SK-N-SH (cell line): Measurements from ENCODE around the gene SEC14L1. TPM values are rescaled to one million over a fixed set of nuclear protein-coding genes. Genes with fewer than 3 reads are reported as not detected.

Experiments
- CTCF ChIA-PET: fragments of 300-600, 350-600 bp; formaldehyde crosslinking; extraction: SDS; loops from one replicate; lab custom pipeline; 2021; lab: Yijun Ruan, JAX
- POLR2A ChIA-PET: fragments of 350-600 bp; sonication (Branson Sonifier 250); formaldehyde crosslinking; extraction: SDS; loops from one replicate; lab custom pipeline; 2020; ENCODE audit warnings: antibody characterized with exemption, inconsistent platforms; lab: Yijun Ruan, JAX
- DNase-seq: peaks from one replicate; pipeline ENCODE4 v3.0.0; 2012
- H2AFZ ChIP-seq: fragments of 200-600 bp; sonication (generic); 2 replicates; pipeline ENCODE4 v1.8.1; 2016; ENCODE audit warnings: antibody characterized with exemption, mild to moderate bottlenecking, low read depth
- H3F3A ChIP-seq: fragments of 200-600 bp; sonication (generic); replicated peaks from 2 replicates; pipeline ENCODE3; 2016; ENCODE audit warnings: antibody characterized with exemption, mild to moderate bottlenecking; ENCODE audit not compliant: insufficient read depth
- H3K27ac ChIP-seq, 2 experiments: fragments of 200-500 bp in 1 of 2; fragments of 200-600 bp in 1 of 2; sonication (Bioruptor generic) in 1 of 2; sonication (generic), shearing (Covaris generic) in 1 of 2; 2 replicates each; pipeline versions ENCODE4 v1.5.1 to v1.6.1; 2014 to 2016; ENCODE audit warnings: low read depth in 2 of 2, inconsistent platforms in 1 of 2, low read length in 1 of 2, mild to moderate bottlenecking in 1 of 2, mixed read lengths in 1 of 2
- H3K27me3 ChIP-seq: fragments of 200-600 bp; sonication (generic), shearing (Covaris generic); 2 replicates; pipeline ENCODE4 v1.6.1; 2016; ENCODE audit warnings: mixed run types; ENCODE audit not compliant: insufficient read depth
- H3K36me3 ChIP-seq, 2 experiments: fragments of 200-500 bp in 1 of 2; fragments of 200-600 bp in 1 of 2; sonication (Bioruptor generic) in 1 of 2; sonication (generic) in 1 of 2; replicated peaks in 1 of 2; 2 replicates each; pipeline versions ENCODE3 to v1.5.1; 2014 to 2016; ENCODE audit warnings: low read length in 1 of 2, mild to moderate bottlenecking in 1 of 2; ENCODE audit not compliant: insufficient read depth in 2 of 2, control insufficient read depth in 1 of 2
- H3K4me1 ChIP-seq, 2 experiments: fragments of 200-500 bp in 1 of 2; fragments of 200-600 bp in 1 of 2; sonication (Bioruptor generic) in 1 of 2; sonication (generic), shearing (Covaris generic) in 1 of 2; 2 replicates each; pipeline versions ENCODE4 v1.5.1 to v1.6.1; 2014 to 2016; ENCODE audit warnings: low read depth in 1 of 2, low read length in 1 of 2, mixed run types in 1 of 2; ENCODE audit not compliant: insufficient read depth in 2 of 2, control insufficient read depth in 1 of 2
- H3K4me2 ChIP-seq: fragments of 200-600 bp; sonication (generic), shearing (Covaris generic); 2 replicates; pipeline ENCODE4 v1.6.1; 2017; ENCODE audit warnings: mixed run types
- H3K4me3 ChIP-seq, 2 experiments: fragments of 200-500 bp in 1 of 2; fragments of 200-600 bp in 1 of 2; sonication (Bioruptor generic) in 1 of 2; sonication (generic), shearing (Covaris generic) in 1 of 2; 2 replicates each; pipeline versions ENCODE4 v1.5.1 to v1.8.1; 2014 to 2016; ENCODE audit warnings: low read depth in 2 of 2, inconsistent platforms in 1 of 2, low read length in 1 of 2, mild to moderate bottlenecking in 1 of 2, mixed read lengths in 1 of 2, moderate library complexity in 1 of 2
- H3K79me2 ChIP-seq: fragments of 200-600 bp; sonication (generic); 2 replicates; pipeline ENCODE4 v1.8.1; 2017; ENCODE audit warnings: mild to moderate bottlenecking; ENCODE audit not compliant: insufficient read depth
- H3K9ac ChIP-seq: fragments of 200-600 bp; sonication (generic); 2 replicates; pipeline ENCODE4 v1.6.1; 2017; ENCODE audit warnings: mixed run types
- H3K9me2 ChIP-seq: fragments of 200-600 bp; sonication (generic); 2 replicates; pipeline ENCODE4 v1.6.1; 2017; ENCODE audit warnings: mixed run types
- H3K9me3 ChIP-seq: fragments of 200-600 bp; sonication (generic); 2 replicates; pipeline ENCODE4 v1.6.1; 2017; ENCODE audit warnings: mixed run types, mild to moderate bottlenecking, moderate library complexity
- H4K20me1 ChIP-seq: fragments of 200-600 bp; sonication (generic); 2 replicates; pipeline ENCODE4 v1.6.1; 2017; ENCODE audit warnings: mild to moderate bottlenecking, mixed run types; ENCODE audit not compliant: insufficient read depth
- JUND ChIP-seq: IDR thresholded peaks from 2 replicates; pipeline ENCODE4 v1.4.0; 2012
- MXI1 ChIP-seq: IDR thresholded peaks from 2 replicates; pipeline ENCODE4 v1.6.1; 2012; ENCODE audit warnings: mild to moderate bottlenecking, low read depth, low read length, improper control_type of control experiment
- RXRA ChIP-seq: IDR thresholded peaks from 2 replicates; pipeline ENCODE4 v1.4.0; 2012; ENCODE audit warnings: low read depth, mild to moderate bottlenecking, borderline replicate concordance
- SIN3A ChIP-seq: IDR thresholded peaks from 2 replicates; pipeline ENCODE4 v1.6.1; 2012; ENCODE audit warnings: low read depth, mild to moderate bottlenecking, low read length, moderate library complexity, borderline replicate concordance
- YY1 ChIP-seq: IDR thresholded peaks from 2 replicates; pipeline ENCODE4 v1.4.0; 2012; ENCODE audit warnings: low read depth, mild to moderate bottlenecking
- WGBS: methylation state at CpG from one replicate; pipeline ENCODE4 v1.1.6; 2017; ENCODE audit warnings: low lambda C conversion rate; 5-methylcytosine and 5-hydroxymethylcytosine counted together
- polyA plus RNA-seq, 3 experiments: library from polyadenylated mRNA; depleted of rRNA; stranded (reverse); fragments of >200 nt; gene quantifications; 2 replicates each; pipeline ENCODE4 v1.2.3, GENCODE V29; 2012
- TF ChIP-seq, protein P1 (sequence below): IDR thresholded peaks from 2 replicates; pipeline ENCODE4 v1.4.0; 2012; ENCODE audit warnings: low read depth, borderline replicate concordance
- TF ChIP-seq, protein P2 (sequence below): IDR thresholded peaks from 2 replicates; pipeline ENCODE4; 2012
- TF ChIP-seq, protein P3 (sequence below): IDR thresholded peaks from 2 replicates; pipeline ENCODE4 v1.4.0; 2012; ENCODE audit warnings: low read depth, borderline replicate concordance
- TF ChIP-seq, protein P4 (sequence below): IDR thresholded peaks from 2 replicates; pipeline ENCODE4 v1.6.1; 2012; ENCODE audit warnings: mild to moderate bottlenecking, low read depth, low read length, moderate library complexity
- TF ChIP-seq, protein P5 (sequence below): fragments of 150-350 bp; IDR thresholded peaks from 2 replicates; pipeline ENCODE4 v1.6.1; 2016; ENCODE audit warnings: mild to moderate bottlenecking, low read depth, low read length

SEC14L1 gene
- polyA plus RNA-seq, 1 of the 3 experiments (the other 2 are of a cell fraction), result 62.4 TPM

DNA sequence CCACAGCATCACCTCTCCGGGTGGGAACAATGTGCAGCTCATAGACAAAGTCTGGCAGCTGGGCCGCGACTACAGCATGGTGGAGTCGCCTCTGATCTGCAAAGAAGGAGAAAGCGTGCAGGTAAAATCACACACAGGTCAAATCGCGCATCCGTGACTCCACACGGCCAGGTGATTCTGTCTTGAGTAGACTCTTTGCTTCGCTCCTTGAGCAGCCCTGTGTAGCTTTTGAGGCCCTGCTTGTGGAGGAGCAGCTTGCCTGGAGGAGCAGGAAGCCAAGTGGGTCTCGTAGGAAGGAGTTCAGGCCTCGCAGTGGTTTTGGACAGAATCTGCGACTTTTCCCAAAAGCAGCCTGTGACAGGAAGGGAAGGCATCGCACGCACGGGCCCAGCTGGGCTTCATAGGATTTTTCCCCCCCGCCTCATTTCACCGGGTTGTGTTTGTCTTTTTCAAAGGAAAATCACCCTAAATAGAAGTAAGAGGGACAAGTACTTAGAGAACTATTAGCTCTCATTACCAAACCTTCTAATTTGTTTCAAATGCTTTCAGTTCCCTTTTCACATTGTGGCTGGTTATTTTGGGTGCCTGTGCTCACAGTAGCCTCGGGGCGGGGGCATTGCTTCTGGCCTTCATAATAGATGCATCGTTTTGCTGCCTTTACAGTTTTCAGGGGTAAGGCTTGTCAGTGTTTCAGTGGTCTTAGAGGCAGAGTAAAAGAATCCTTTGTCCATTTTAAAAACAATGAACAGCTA is 71.5 kb downstream of the SEC14L1 start:
- H4K20me1 ChIP-seq, result no peaks in the 10 kb centered on the region
- no peaks in the 10 kb centered on the region; a peak in 2 of 4 replicates for H3K4me1 ChIP-seq
- TF ChIP-seq YY1, result no peak
- no peak for TF ChIP-seq RXRA
- TF ChIP-seq, protein P1, sequence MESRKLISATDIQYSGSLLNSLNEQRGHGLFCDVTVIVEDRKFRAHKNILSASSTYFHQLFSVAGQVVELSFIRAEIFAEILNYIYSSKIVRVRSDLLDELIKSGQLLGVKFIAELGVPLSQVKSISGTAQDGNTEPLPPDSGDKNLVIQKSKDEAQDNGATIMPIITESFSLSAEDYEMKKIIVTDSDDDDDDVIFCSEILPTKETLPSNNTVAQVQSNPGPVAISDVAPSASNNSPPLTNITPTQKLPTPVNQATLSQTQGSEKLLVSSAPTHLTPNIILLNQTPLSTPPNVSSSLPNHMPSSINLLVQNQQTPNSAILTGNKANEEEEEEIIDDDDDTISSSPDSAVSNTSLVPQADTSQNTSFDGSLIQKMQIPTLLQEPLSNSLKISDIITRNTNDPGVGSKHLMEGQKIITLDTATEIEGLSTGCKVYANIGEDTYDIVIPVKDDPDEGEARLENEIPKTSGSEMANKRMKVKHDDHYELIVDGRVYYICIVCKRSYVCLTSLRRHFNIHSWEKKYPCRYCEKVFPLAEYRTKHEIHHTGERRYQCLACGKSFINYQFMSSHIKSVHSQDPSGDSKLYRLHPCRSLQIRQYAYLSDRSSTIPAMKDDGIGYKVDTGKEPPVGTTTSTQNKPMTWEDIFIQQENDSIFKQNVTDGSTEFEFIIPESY, result no peak
- no peak for TF ChIP-seq MXI1
- TF ChIP-seq, protein P2, sequence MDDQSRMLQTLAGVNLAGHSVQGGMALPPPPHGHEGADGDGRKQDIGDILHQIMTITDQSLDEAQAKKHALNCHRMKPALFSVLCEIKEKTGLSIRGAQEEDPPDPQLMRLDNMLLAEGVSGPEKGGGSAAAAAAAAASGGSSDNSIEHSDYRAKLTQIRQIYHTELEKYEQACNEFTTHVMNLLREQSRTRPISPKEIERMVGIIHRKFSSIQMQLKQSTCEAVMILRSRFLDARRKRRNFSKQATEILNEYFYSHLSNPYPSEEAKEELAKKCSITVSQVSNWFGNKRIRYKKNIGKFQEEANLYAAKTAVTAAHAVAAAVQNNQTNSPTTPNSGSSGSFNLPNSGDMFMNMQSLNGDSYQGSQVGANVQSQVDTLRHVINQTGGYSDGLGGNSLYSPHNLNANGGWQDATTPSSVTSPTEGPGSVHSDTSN, result no peak
- TF ChIP-seq, protein P3, sequence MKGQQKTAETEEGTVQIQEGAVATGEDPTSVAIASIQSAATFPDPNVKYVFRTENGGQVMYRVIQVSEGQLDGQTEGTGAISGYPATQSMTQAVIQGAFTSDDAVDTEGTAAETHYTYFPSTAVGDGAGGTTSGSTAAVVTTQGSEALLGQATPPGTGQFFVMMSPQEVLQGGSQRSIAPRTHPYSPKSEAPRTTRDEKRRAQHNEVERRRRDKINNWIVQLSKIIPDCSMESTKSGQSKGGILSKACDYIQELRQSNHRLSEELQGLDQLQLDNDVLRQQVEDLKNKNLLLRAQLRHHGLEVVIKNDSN, result no peak
- TF ChIP-seq, protein P4, sequence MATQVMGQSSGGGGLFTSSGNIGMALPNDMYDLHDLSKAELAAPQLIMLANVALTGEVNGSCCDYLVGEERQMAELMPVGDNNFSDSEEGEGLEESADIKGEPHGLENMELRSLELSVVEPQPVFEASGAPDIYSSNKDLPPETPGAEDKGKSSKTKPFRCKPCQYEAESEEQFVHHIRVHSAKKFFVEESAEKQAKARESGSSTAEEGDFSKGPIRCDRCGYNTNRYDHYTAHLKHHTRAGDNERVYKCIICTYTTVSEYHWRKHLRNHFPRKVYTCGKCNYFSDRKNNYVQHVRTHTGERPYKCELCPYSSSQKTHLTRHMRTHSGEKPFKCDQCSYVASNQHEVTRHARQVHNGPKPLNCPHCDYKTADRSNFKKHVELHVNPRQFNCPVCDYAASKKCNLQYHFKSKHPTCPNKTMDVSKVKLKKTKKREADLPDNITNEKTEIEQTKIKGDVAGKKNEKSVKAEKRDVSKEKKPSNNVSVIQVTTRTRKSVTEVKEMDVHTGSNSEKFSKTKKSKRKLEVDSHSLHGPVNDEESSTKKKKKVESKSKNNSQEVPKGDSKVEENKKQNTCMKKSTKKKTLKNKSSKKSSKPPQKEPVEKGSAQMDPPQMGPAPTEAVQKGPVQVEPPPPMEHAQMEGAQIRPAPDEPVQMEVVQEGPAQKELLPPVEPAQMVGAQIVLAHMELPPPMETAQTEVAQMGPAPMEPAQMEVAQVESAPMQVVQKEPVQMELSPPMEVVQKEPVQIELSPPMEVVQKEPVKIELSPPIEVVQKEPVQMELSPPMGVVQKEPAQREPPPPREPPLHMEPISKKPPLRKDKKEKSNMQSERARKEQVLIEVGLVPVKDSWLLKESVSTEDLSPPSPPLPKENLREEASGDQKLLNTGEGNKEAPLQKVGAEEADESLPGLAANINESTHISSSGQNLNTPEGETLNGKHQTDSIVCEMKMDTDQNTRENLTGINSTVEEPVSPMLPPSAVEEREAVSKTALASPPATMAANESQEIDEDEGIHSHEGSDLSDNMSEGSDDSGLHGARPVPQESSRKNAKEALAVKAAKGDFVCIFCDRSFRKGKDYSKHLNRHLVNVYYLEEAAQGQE, result no peak
- no peak for TF ChIP-seq JUND
- no peak for TF ChIP-seq SIN3A
- TF ChIP-seq, protein P5, sequence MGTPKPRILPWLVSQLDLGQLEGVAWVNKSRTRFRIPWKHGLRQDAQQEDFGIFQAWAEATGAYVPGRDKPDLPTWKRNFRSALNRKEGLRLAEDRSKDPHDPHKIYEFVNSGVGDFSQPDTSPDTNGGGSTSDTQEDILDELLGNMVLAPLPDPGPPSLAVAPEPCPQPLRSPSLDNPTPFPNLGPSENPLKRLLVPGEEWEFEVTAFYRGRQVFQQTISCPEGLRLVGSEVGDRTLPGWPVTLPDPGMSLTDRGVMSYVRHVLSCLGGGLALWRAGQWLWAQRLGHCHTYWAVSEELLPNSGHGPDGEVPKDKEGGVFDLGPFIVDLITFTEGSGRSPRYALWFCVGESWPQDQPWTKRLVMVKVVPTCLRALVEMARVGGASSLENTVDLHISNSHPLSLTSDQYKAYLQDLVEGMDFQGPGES, result no peak
- TF ChIP-seq, all 33 proteins: peak for 0
- Histone ChIP-seq H3F3A (peaks cover 5% of the 10 kb centered on the region), H3K27me3 (no peaks in the 10 kb centered on the region), H2AFZ (no peak overlapping the region), H3K79me2 (peaks cover 13% of the 10 kb centered on the region; the same call in 1 of the 2 replicates), H3K9ac (no peak overlapping the region), H3K9me2 (no peaks in the 10 kb centered on the region), H3K27ac (no peak overlapping the region), H3K36me3 (peaks cover 80 to 83% of the 10 kb centered on the region in 2 experiments), H3K4me2 (no peak overlapping the region), H3K9me3 (no peaks in the 10 kb centered on the region), H3K4me3 (no peak overlapping the region)
- CTCF ChIA-PET, result interaction anchor here (0.7 to 3.2 kb wide), 9 partner anchors 10 to 156 kb away, joined by 3 to 22 read pairs (median 4); no protein-coding TSS in a partner anchor
- 91% methylated on average over 21 of the region's 21 CpGs for WGBS
- POLR2A ChIA-PET, result interaction anchor here (1.4 kb wide), 1 partner anchor 124 kb away, joined by 3 read pairs; no protein-coding TSS in a partner anchor
- DNase-seq, result no peak
